H1 (cell line): ENCODE measurements around the gene ATP2B1. TPM values are rescaled to one million over a fixed set of nuclear protein-coding genes. Genes with fewer than 3 reads are reported as not detected.

Experiments used
- RFX5 ChIP-seq: IDR thresholded peaks from 2 replicates; pipeline ENCODE4 v1.6.1; 2011; ENCODE audit warnings: low read depth, low read length, improper control_type of control experiment, borderline replicate concordance
- polyA plus RNA-seq, 7 experiments: library from polyadenylated mRNA; depleted of rRNA in 3 of 7; stranded (reverse) in 5 of 7; unstranded in 2 of 7; fragments of >200 nt in 5 of 7; fragments of 200-250 nt in 2 of 7; gene quantifications; 1 replicate in 5 of 7; 2 replicates in 1 of 7; 4 replicates in 1 of 7; pipeline versions ENCODE4 v1.2.1 to v1.2.3, GENCODE V29; 2011 to 2013; ENCODE audit warnings: missing spikeins in 2 of 7, mixed read lengths in 2 of 7
- total RNA-seq: library from RNA; stranded (reverse); fragmentation: NEBNext Ultra II Directional; extraction: Animal tissue kit (Norgen Biotek cat#: 25700); gene quantifications from 2 replicates; pipeline ENCODE4 v1.2.1, GENCODE V29; 2021

Gene ATP2B1
- total and polyA plus RNA-seq, 2 of the 8 experiments (the other 6 are each of a cell fraction or from before 2014, with no cell fraction given), result 4.3 to 32.0 TPM

DNA sequence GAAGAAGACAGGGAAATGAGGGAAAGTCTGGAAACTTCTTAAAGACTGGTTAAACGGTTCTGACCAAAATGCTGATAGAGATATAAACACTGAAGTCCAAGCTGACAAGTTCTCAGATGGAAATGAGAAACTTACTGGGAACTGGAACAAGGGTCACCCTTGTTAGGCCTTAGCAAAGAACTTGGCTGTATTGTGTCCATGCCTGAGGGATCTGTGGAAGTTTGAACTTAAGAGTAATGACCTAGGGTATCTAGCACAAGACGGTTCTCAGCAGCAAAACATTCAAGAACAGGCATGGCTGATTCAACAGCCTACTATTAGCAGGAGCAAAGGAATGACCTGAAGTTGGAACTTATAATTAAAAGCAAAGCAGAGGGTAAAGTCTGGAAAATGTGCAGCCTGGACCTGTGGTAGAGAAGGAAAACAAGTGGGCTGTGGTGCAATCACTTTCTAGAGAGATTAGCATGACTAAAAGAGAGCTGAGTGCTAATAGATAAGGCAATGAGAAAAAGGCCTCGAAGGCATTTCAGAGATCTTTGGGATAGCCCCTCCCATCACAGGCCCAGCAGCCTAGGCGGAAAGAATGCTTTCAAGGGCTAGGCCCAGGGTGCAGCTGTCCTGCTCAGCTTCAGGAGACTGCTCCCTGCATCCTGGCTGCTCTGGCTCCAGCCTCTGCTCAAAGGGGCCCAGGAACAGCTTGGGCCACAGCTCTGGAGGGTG lies 60.3 kb downstream of the ATP2B1 start (continued):
- no peak for TF ChIP-seq RFX5
